ENCODE measurements around the gene STEAP4. TPM values are rescaled to one million over a fixed set of nuclear protein-coding genes. Genes with fewer than 3 reads are reported as not detected.

The STEAP4 gene
- total and polyA plus RNA-seq, 5 donors from 2014 or later = not detected

DNA sequence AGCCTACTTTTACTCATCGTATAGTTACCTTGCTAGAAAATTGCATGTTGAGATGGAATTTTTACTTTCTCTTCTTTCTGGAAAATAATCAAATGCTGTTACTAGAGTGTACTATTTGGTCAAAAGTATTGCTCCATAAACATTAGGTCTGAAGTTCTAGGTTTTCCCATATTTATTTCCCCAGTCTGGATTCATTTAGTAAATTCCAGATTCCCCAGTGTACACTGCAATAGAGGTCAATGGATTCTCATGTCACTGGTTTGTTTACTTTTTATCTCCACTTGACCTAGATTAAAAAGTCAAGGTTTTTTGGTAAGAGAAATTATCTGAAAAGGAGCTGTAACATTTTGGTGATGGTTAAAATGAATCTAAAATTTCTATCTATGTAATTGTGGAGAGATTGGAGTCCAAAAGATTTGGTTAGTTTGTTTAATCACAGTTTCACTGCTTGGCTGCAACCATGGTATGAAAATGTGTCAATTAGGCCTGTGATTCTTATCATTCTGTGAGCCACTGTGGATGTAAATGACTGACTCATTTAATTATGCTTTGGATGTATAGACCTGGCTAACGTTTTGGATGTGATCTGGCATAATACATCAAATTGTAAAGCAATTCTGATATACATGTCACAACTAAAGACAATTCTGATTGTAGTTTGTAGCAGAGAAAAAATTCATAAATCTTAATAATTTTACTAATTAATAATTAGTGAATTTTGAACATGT is 32.7 kb upstream of the STEAP4 start:
- no peaks in the 10 kb centered on the region for H3K9me3 ChIP-seq (ENCODE audit: control insufficient read depth in 2 of 2, low read length in 2 of 2)
- no peaks in the 10 kb centered on the region for H3K27me3 ChIP-seq (ENCODE audit: control insufficient read depth, insufficient read depth, low read length)
- Mint-ChIP-seq H3K4me1 (no peaks in the 10 kb centered on the region), H3K36me3 (no peaks in the 10 kb centered on the region), H3K4me3 (no peak overlapping the region), H3K27me3 (peaks cover 4% of the 10 kb centered on the region), H3K27ac (no peak overlapping the region), H3K9me3 (peaks cover 0 to 1% (median 0%) of the 10 kb centered on the region in 7 donors)
- ATAC-seq (ENCODE audit: low read depth in 2 of 2) (no peak), DNase-seq (no peak)
- H3K4me3 ChIP-seq (ENCODE audit: low read depth, low read length) = no peak overlapping the region
- no peak overlapping the region for H3K27ac ChIP-seq (ENCODE audit: insufficient read depth, low read length, poor library complexity, severe bottlenecking)
- no peaks in the 10 kb centered on the region for H3K36me3 ChIP-seq (ENCODE audit: control insufficient read depth, insufficient read depth, low read length)
- no peaks in the 10 kb centered on the region for H3K4me1 ChIP-seq (ENCODE audit: control insufficient read depth, insufficient read depth, low read length, poor library complexity, severe bottlenecking)

- no peak overlapping the region for H3K27ac Mint-ChIP-seq
- DNase-seq (no peak), ATAC-seq (ENCODE audit: low read depth in 2 of 2) (no peak)
- no peaks in the 10 kb centered on the region for H3K36me3 Mint-ChIP-seq
- H3K4me3 Mint-ChIP-seq = no peak overlapping the region
- Histone ChIP-seq H3K4me3 (ENCODE audit: low read depth, low read length) (no peak overlapping the region), H3K27ac (ENCODE audit: insufficient read depth, low read length, poor library complexity, severe bottlenecking) (no peak overlapping the region), H3K36me3 (ENCODE audit: control insufficient read depth, insufficient read depth, low read length) (no peaks in the 10 kb centered on the region), H3K27me3 (ENCODE audit: control insufficient read depth, insufficient read depth, low read length) (no peaks in the 10 kb centered on the region), H3K4me1 (ENCODE audit: control insufficient read depth, insufficient read depth, low read length, poor library complexity, severe bottlenecking) (no peaks in the 10 kb centered on the region), H3K9me3 (ENCODE audit: control insufficient read depth in 2 of 2, low read length in 2 of 2) (no peaks in the 10 kb centered on the region)
- peaks cover 0 to 1% (median 0%) of the 10 kb centered on the region in 7 donors for H3K9me3 Mint-ChIP-seq
- H3K4me1 Mint-ChIP-seq = no peaks in the 10 kb centered on the region
- H3K27me3 Mint-ChIP-seq = peaks cover 4% of the 10 kb centered on the region
Observed at GRCh38 chr7:88338503-88338902, 31.8 kb upstream of the STEAP4 start.

- Histone ChIP-seq H3K4me1 (ENCODE audit: control insufficient read depth, insufficient read depth, low read length, poor library complexity, severe bottlenecking) (no peaks in the 10 kb centered on the region), H3K27me3 (ENCODE audit: control insufficient read depth, insufficient read depth, low read length) (no peaks in the 10 kb centered on the region), H3K27ac (ENCODE audit: insufficient read depth, low read length, poor library complexity, severe bottlenecking) (no peak overlapping the region), H3K4me3 (ENCODE audit: low read depth, low read length) (no peak overlapping the region), H3K36me3 (ENCODE audit: control insufficient read depth, insufficient read depth, low read length) (no peaks in the 10 kb centered on the region), H3K9me3 (ENCODE audit: control insufficient read depth in 2 of 2, low read length in 2 of 2) (no peaks in the 10 kb centered on the region)
- Mint-ChIP-seq H3K4me1 (no peaks in the 10 kb centered on the region), H3K27ac (no peak overlapping the region), H3K4me3 (no peak overlapping the region), H3K27me3 (peaks cover 4% of the 10 kb centered on the region), H3K9me3 (peaks cover 0 to 1% (median 0%) of the 10 kb centered on the region in 7 donors), H3K36me3 (no peaks in the 10 kb centered on the region)
- ATAC-seq (ENCODE audit: low read depth in 2 of 2) = peak in 1 of 2 donors; percentile 31
- DNase-seq = no peak
Observed at GRCh38 chr7:88337572-88337971, 30.9 kb upstream of the STEAP4 start.

GRCh38 chr7:88331322-88331721 is 24.6 kb upstream of the STEAP4 start:
- Mint-ChIP-seq H3K9me3 (peaks cover 0 to 1% (median 0%) of the 10 kb centered on the region in 7 donors), H3K27me3 (peaks cover 4% of the 10 kb centered on the region), H3K4me1 (no peaks in the 10 kb centered on the region), H3K36me3 (no peaks in the 10 kb centered on the region), H3K27ac (no peak overlapping the region), H3K4me3 (no peak overlapping the region)
- Histone ChIP-seq H3K27me3 (ENCODE audit: control insufficient read depth, insufficient read depth, low read length) (no peaks in the 10 kb centered on the region), H3K27ac (ENCODE audit: insufficient read depth, low read length, poor library complexity, severe bottlenecking) (no peak overlapping the region), H3K36me3 (ENCODE audit: control insufficient read depth, insufficient read depth, low read length) (no peaks in the 10 kb centered on the region), H3K4me3 (ENCODE audit: low read depth, low read length) (no peak overlapping the region), H3K4me1 (ENCODE audit: control insufficient read depth, insufficient read depth, low read length, poor library complexity, severe bottlenecking) (no peaks in the 10 kb centered on the region), H3K9me3 (ENCODE audit: control insufficient read depth in 2 of 2, low read length in 2 of 2) (no peaks in the 10 kb centered on the region)
- ATAC-seq (ENCODE audit: low read depth in 2 of 2) (no peak), DNase-seq (no peak)

DNA sequence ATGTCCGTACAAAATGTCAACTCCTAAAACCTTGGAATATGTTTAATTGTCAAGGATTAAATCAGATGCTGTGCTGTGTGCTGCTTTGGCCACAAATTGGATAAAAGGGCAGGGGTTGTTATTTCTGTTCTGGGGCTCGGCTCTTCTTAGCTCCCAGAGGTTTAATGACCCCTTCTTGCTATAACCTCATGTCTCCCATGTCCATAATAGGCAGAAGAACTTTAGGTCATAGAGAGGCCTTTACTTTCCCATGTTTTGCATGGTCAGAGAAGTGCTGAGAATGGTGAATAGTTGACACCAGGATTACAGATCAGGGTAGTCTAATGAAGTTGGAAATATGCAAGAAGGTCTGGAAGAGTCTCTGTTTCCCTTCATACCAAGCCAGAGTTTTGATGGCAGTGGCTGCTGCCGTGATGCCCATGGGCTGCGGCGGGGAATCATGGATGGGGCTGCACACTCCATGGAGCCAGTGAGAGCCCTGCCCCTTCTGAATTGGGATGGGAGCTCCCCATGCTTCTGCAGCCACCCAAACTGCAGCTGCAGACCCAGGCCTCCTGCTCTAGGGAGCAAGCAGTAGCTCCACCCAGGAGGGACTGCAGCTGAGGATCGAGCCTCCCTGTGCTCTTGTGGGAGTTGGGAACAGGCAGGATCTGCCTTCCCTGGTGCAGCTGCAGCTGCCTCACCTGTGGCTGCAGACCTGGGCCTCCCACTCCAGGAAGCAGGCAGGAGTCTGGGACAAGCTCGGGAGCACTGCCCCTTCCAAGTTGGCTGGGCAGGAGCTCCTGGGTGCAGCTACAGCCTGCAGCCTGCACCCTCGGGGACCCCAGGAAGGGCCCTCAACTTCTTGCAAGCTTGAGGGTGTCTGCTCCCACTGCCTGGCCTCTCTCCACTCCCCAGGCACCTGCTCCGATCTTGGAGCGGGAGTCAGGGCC is 23.1 kb upstream of the STEAP4 start:
- H3K9me3 ChIP-seq (ENCODE audit: control insufficient read depth in 2 of 2, low read length in 2 of 2) = no peaks in the 10 kb centered on the region
- H3K4me1 ChIP-seq (ENCODE audit: control insufficient read depth, insufficient read depth, low read length, poor library complexity, severe bottlenecking) = no peaks in the 10 kb centered on the region
- no peaks in the 10 kb centered on the region for H3K36me3 ChIP-seq (ENCODE audit: control insufficient read depth, insufficient read depth, low read length)
- H3K27ac ChIP-seq (ENCODE audit: insufficient read depth, low read length, poor library complexity, severe bottlenecking) = no peak overlapping the region
- ATAC-seq (ENCODE audit: low read depth in 2 of 2) (no peak), DNase-seq (no peak)
- Mint-ChIP-seq H3K9me3 (no peaks in the 10 kb centered on the region), H3K36me3 (no peaks in the 10 kb centered on the region), H3K27ac (no peak overlapping the region), H3K27me3 (no peaks in the 10 kb centered on the region), H3K4me3 (no peak overlapping the region), H3K4me1 (no peaks in the 10 kb centered on the region)
- no peak overlapping the region for H3K4me3 ChIP-seq (ENCODE audit: low read depth, low read length)
- H3K27me3 ChIP-seq (ENCODE audit: control insufficient read depth, insufficient read depth, low read length) = no peaks in the 10 kb centered on the region

- Histone ChIP-seq H3K9me3 (ENCODE audit: control insufficient read depth in 2 of 2, low read length in 2 of 2) (no peaks in the 10 kb centered on the region), H3K27me3 (ENCODE audit: control insufficient read depth, insufficient read depth, low read length) (no peaks in the 10 kb centered on the region), H3K36me3 (ENCODE audit: control insufficient read depth, insufficient read depth, low read length) (no peaks in the 10 kb centered on the region), H3K27ac (ENCODE audit: insufficient read depth, low read length, poor library complexity, severe bottlenecking) (no peak overlapping the region), H3K4me3 (ENCODE audit: low read depth, low read length) (no peak overlapping the region), H3K4me1 (ENCODE audit: control insufficient read depth, insufficient read depth, low read length, poor library complexity, severe bottlenecking) (no peaks in the 10 kb centered on the region)
- no peak overlapping the region for H3K27ac Mint-ChIP-seq
- no peaks in the 10 kb centered on the region for H3K4me1 Mint-ChIP-seq
- no peaks in the 10 kb centered on the region for H3K27me3 Mint-ChIP-seq
- H3K9me3 Mint-ChIP-seq = peaks cover 0 to 4% (median 0%) of the 10 kb centered on the region in 7 donors
- DNase-seq (no peak), ATAC-seq (ENCODE audit: low read depth in 2 of 2) (no peak)
- H3K36me3 Mint-ChIP-seq = no peaks in the 10 kb centered on the region
- H3K4me3 Mint-ChIP-seq = no peak overlapping the region
Observed at GRCh38 chr7:88328787-88329186, 22.1 kb upstream of the STEAP4 start.

DNA sequence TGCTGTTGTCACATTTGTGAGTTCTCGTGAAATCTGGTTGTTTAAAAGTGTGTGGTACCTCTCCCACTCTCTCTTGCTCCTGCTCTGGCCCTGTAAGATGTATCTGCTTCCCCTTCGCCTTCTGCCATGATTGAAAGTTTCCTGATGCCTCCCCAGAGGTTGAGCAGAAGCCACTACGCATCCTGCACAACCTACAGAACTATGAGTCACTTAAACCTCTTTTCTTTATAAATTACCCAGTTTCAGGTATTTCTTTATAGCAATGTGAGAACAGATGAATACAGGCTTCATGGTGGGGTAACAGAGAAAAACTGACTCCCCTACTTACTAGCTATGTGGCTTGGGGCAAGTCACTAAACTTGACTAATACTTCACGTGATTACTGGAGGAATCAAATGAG is 18.0 kb upstream of the STEAP4 start:
- no peaks in the 10 kb centered on the region for H3K4me1 ChIP-seq (ENCODE audit: control insufficient read depth, insufficient read depth, low read length, poor library complexity, severe bottlenecking)
- no peaks in the 10 kb centered on the region for H3K4me1 Mint-ChIP-seq
- H3K36me3 Mint-ChIP-seq = no peaks in the 10 kb centered on the region
- no peak for DNase-seq
- H3K27ac Mint-ChIP-seq = no peak overlapping the region
- H3K4me3 ChIP-seq (ENCODE audit: low read depth, low read length) = no peak overlapping the region
- H3K9me3 ChIP-seq (ENCODE audit: control insufficient read depth in 2 of 2, low read length in 2 of 2) = no peaks in the 10 kb centered on the region
- H3K27me3 ChIP-seq (ENCODE audit: control insufficient read depth, insufficient read depth, low read length) = no peaks in the 10 kb centered on the region
- ATAC-seq (ENCODE audit: low read depth in 2 of 2) = no peak
- no peak overlapping the region for H3K4me3 Mint-ChIP-seq
- no peak overlapping the region for H3K27ac ChIP-seq (ENCODE audit: insufficient read depth, low read length, poor library complexity, severe bottlenecking)
- no peaks in the 10 kb centered on the region for H3K27me3 Mint-ChIP-seq
- no peaks in the 10 kb centered on the region for H3K36me3 ChIP-seq (ENCODE audit: control insufficient read depth, insufficient read depth, low read length)
- peaks cover 0 to 8% (median 0%) of the 10 kb centered on the region in 7 donors for H3K9me3 Mint-ChIP-seq

Data from CD4-positive, CD25-positive, alpha-beta regulatory T cell (primary cell).